PFSK-1 (cell line): ENCODE measurements around the gene MGAT5.

Experiments
- FOXP2 ChIP-seq: optimal IDR thresholded peaks from 2 replicates; pipeline ENCODE3; 2011; ENCODE audit warnings: borderline replicate concordance, control low read depth, inconsistent platforms; ENCODE audit not compliant: insufficient read depth; ENCODE audit errors: extremely low read length, extremely low read depth
- POLR2AphosphoS5 ChIP-seq: IDR thresholded peaks from 2 replicates; pipeline ENCODE4 v1.6.1; 2012; ENCODE audit warnings: low read depth, mild to moderate bottlenecking, control low read depth, low read length, moderate library complexity
- TAF1 ChIP-seq: IDR thresholded peaks from 2 replicates; pipeline ENCODE4 v1.6.1; 2012; ENCODE audit warnings: low read length, control low read depth, borderline replicate concordance; ENCODE audit not compliant: insufficient read depth
- TF ChIP-seq, protein P1 (sequence below), 2 experiments: IDR thresholded peaks; 2 replicates each; pipeline versions ENCODE4 v1.6.1 to v1.8.0; 2011 to 2012; ENCODE audit warnings: low read depth in 2 of 2, low read length in 2 of 2, control low read depth in 1 of 2, inconsistent platforms in 1 of 2, mild to moderate bottlenecking in 1 of 2, moderate library complexity in 1 of 2; ENCODE audit not compliant: insufficient read depth in 1 of 2

DNA sequence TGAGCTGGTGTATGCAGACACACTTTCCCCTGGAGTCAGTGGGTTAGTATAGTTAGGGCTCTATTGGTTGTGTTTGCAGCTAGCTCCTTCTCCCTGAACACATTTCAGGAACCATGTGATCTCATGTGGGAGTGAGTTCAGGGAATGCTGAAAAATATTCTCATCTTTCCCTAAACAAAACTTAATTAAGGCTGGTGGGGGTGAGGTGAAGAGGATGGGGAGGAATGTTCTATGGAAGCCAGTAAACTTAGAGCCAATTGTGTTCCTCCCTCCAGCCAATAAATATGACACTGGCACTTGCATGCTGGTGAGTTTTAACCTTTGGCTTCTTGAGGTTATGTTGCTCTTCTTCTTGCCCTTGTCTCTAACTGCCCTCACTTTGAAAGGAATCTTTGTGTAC is 952 bp downstream of the MGAT5 start:
- TF ChIP-seq TAF1 (no peak), POLR2AphosphoS5 (no peak), FOXP2 (no peak)
- TF ChIP-seq, protein P1, sequence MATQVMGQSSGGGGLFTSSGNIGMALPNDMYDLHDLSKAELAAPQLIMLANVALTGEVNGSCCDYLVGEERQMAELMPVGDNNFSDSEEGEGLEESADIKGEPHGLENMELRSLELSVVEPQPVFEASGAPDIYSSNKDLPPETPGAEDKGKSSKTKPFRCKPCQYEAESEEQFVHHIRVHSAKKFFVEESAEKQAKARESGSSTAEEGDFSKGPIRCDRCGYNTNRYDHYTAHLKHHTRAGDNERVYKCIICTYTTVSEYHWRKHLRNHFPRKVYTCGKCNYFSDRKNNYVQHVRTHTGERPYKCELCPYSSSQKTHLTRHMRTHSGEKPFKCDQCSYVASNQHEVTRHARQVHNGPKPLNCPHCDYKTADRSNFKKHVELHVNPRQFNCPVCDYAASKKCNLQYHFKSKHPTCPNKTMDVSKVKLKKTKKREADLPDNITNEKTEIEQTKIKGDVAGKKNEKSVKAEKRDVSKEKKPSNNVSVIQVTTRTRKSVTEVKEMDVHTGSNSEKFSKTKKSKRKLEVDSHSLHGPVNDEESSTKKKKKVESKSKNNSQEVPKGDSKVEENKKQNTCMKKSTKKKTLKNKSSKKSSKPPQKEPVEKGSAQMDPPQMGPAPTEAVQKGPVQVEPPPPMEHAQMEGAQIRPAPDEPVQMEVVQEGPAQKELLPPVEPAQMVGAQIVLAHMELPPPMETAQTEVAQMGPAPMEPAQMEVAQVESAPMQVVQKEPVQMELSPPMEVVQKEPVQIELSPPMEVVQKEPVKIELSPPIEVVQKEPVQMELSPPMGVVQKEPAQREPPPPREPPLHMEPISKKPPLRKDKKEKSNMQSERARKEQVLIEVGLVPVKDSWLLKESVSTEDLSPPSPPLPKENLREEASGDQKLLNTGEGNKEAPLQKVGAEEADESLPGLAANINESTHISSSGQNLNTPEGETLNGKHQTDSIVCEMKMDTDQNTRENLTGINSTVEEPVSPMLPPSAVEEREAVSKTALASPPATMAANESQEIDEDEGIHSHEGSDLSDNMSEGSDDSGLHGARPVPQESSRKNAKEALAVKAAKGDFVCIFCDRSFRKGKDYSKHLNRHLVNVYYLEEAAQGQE (IDR thresholded peaks at IDR 0.05; ENCODE audit: insufficient read depth in 1 of 2, low read depth in 2 of 2, low read length in 2 of 2), result no peak
